Smooth muscle cell (in vitro differentiated cells): ENCODE measurements around the gene RAI1. TPM values are rescaled to one million over a fixed set of nuclear protein-coding genes. Genes with fewer than 3 reads are reported as not detected.

ENCODE experiments used
- DNase-seq: peaks from one replicate; lab custom pipeline; 2025; ENCODE audit not compliant: unreplicated experiment; lab: John Stamatoyannopoulos, UW
- H2AFZ ChIP-seq: fragments of 200-600 bp; sonication (generic); 2 replicates; pipeline ENCODE4 v1.6.0; 2016; ENCODE audit warnings: antibody characterized with exemption, low read depth, mild to moderate bottlenecking
- H3F3A ChIP-seq: fragments of 200-600 bp; sonication (generic); 2 replicates; pipeline ENCODE4 v1.6.0; 2017; ENCODE audit warnings: antibody characterized with exemption, low read depth
- H3K27ac ChIP-seq: fragments of 200-600 bp; sonication (generic); 2 replicates; pipeline ENCODE4 v1.5.1; 2016; ENCODE audit warnings: low read depth, mild to moderate bottlenecking
- H3K27me3 ChIP-seq: fragments of 200-600 bp; sonication (generic); 2 replicates; pipeline ENCODE4 v1.6.1; 2016; ENCODE audit warnings: low read depth, mild to moderate bottlenecking
- H3K36me3 ChIP-seq: fragments of 200-600 bp; sonication (generic); 2 replicates; pipeline ENCODE4 v1.5.1; 2016; ENCODE audit warnings: low read depth
- H3K4me1 ChIP-seq: fragments of 200-600 bp; sonication (generic); 2 replicates; pipeline ENCODE4 v1.5.1; 2016; ENCODE audit warnings: low read depth
- H3K4me2 ChIP-seq: fragments of 200-600 bp; sonication (generic); 2 replicates; pipeline ENCODE4 v1.6.0; 2016; ENCODE audit warnings: mild to moderate bottlenecking
- H3K4me3 ChIP-seq: fragments of 200-600 bp; sonication (generic); 2 replicates; pipeline ENCODE4 v1.5.1; 2016; ENCODE audit warnings: mild to moderate bottlenecking
- H3K79me2 ChIP-seq: fragments of 200-600 bp; sonication (generic); 2 replicates; pipeline ENCODE4 v1.6.0; 2016; ENCODE audit warnings: low read depth, mild to moderate bottlenecking
- H3K9ac ChIP-seq: fragments of 200-600 bp; sonication (generic); 2 replicates; pipeline ENCODE4 v1.6.0; 2016; ENCODE audit warnings: low read depth
- H3K9me3 ChIP-seq: fragments of 200-600 bp; sonication (generic); replicated peaks from 2 replicates; pipeline ENCODE4 v1.5.1; 2016; ENCODE audit warnings: low read depth
- H4K20me1 ChIP-seq: fragments of 200-600 bp; sonication (generic); 2 replicates; pipeline ENCODE4 v1.6.0; 2016; ENCODE audit warnings: low read depth
- CTCF ChIP-seq: fragments of 200-600 bp; sonication (generic); IDR thresholded peaks from 2 replicates; pipeline ENCODE4 v1.5.1; 2017; ENCODE audit warnings: borderline replicate concordance, mild to moderate bottlenecking, antibody characterized with exemption; ENCODE audit not compliant: insufficient read depth, poor library complexity, severe bottlenecking
- WGBS: methylation state at CpG from one replicate; pipeline ENCODE4 v1.1.7; 2016; ENCODE audit warnings: low lambda C conversion rate; 5-methylcytosine and 5-hydroxymethylcytosine counted together
- polyA plus RNA-seq: library from polyadenylated mRNA; unstranded; fragments of >200 nt; fragmentation: Nextera tagmentation; extraction: Ambion mirVana; gene quantifications from 2 replicates; pipeline ENCODE4 v1.2.1, GENCODE V29; 2016
- total RNA-seq: library from RNA; depleted of rRNA; stranded (reverse); fragments of >200 nt; gene quantifications from 2 replicates; pipeline ENCODE4 v1.2.3, GENCODE V29; 2014

RAI1 gene
- total and polyA plus RNA-seq, 2 experiments from 2014 or later, result 11.1 to 17.6 TPM

- Histone ChIP-seq H3K4me2 (peak overlapping the region; percentile 91), H3F3A (peaks cover 34% of the 10 kb centered on the region), H3K4me3 (no peak overlapping the region), H3K27me3 (no peaks in the 10 kb centered on the region), H3K27ac (peak overlapping the region; percentile 96), H3K36me3 (no peaks in the 10 kb centered on the region), H2AFZ (no peak overlapping the region), H3K4me1 (peaks cover 54% of the 10 kb centered on the region), H3K9me3 (no peaks in the 10 kb centered on the region), H4K20me1 (peaks cover 27% of the 10 kb centered on the region), H3K79me2 (peaks cover 28% of the 10 kb centered on the region), H3K9ac (no peak overlapping the region)
- 52% methylated on average over 11 of the region's 11 CpGs for WGBS
- TF ChIP-seq CTCF, result no peak
- no peak for DNase-seq
These were observed 157.0 kb downstream of the RAI1 start for GRCh38 chr17:17837966-17838962.

- Histone ChIP-seq H3K36me3 (no peaks in the 10 kb centered on the region), H3K27ac (peak overlapping the region; percentile 96), H2AFZ (no peak overlapping the region), H3K9me3 (no peaks in the 10 kb centered on the region), H3K4me1 (peaks cover 44% of the 10 kb centered on the region), H3K9ac (peak overlapping the region; percentile 82), H3K4me3 (peak overlapping the region; percentile 44), H3K4me2 (peak overlapping the region; percentile 79), H3F3A (peaks cover 34% of the 10 kb centered on the region), H3K27me3 (no peaks in the 10 kb centered on the region), H3K79me2 (peaks cover 10% of the 10 kb centered on the region), H4K20me1 (peaks cover 9% of the 10 kb centered on the region)
- 6% methylated on average over 51 of the region's 71 CpGs for WGBS
- TF ChIP-seq CTCF, result no peak
- DNase-seq, result peak; percentile 91
These were observed 158.8 kb downstream of the RAI1 start for GRCh38 chr17:17839791-17840707.

GRCh38 chr17:17840751-17841591 is 159.7 kb downstream of the RAI1 start:
- Histone ChIP-seq H2AFZ (no peak overlapping the region), H3F3A (peaks cover 34% of the 10 kb centered on the region), H4K20me1 (no peaks in the 10 kb centered on the region), H3K4me3 (peak overlapping the region; percentile 44), H3K27ac (peak overlapping the region; percentile 96), H3K27me3 (no peaks in the 10 kb centered on the region), H3K4me2 (peak overlapping the region; percentile 79), H3K9ac (peak overlapping the region; percentile 82), H3K4me1 (peaks cover 34% of the 10 kb centered on the region), H3K36me3 (no peaks in the 10 kb centered on the region), H3K79me2 (peaks cover 1% of the 10 kb centered on the region), H3K9me3 (no peaks in the 10 kb centered on the region)
- 51% methylated on average over 7 of the region's 7 CpGs for WGBS
- TF ChIP-seq CTCF, result no peak
- DNase-seq, result no peak
